Effector memory CD8-positive, alpha-beta T cell (primary cell): ENCODE measurements around the gene SERF2.
"Not testable (repeated sequence)": the region's sequence is repeated elsewhere in the genome, so short reads cannot be mapped to it uniquely, and the experiment has no call there.

Experiments used
- ATAC-seq: fragments of 150-1000 bp; cut with Tn5 transposase; replicated peaks from 2 replicates; pipeline ENCODE4 v1.10.0; 2021; ENCODE audit warnings: mild to moderate bottlenecking, moderate library complexity
- DNase-seq, 3 experiments: peaks; one replicate each; pipeline ENCODE4 v3.0.0; 2021
- H3K27ac Mint-ChIP-seq, 2 donors: one replicate each; pipeline ENCODE4 v1.8.0; 2022; ENCODE audit warnings: mild to moderate bottlenecking in 2 of 2, mixed read lengths in 2 of 2, moderate library complexity in 2 of 2
- H3K27me3 Mint-ChIP-seq, 2 donors: one replicate each; pipeline ENCODE4 v1.8.0; 2022; ENCODE audit warnings: mixed read lengths in 2 of 2
- H3K36me3 Mint-ChIP-seq: one replicate; pipeline ENCODE4 v1.8.0; 2022; ENCODE audit warnings: mild to moderate bottlenecking, moderate library complexity, mixed read lengths; ENCODE audit not compliant: insufficient read depth
- H3K4me1 Mint-ChIP-seq, 2 donors: one replicate each; pipeline ENCODE4 v1.8.0; 2022; ENCODE audit warnings: low read depth in 2 of 2, mixed read lengths in 2 of 2
- H3K4me3 Mint-ChIP-seq, 2 donors: one replicate each; pipeline ENCODE4 v1.8.0; 2022; ENCODE audit warnings: mild to moderate bottlenecking in 2 of 2, mixed read lengths in 2 of 2, moderate library complexity in 2 of 2
- H3K9me3 Mint-ChIP-seq, 2 donors: one replicate each; pipeline ENCODE4 v1.8.0; 2022; ENCODE audit warnings: mixed read lengths in 2 of 2

Gene SERF2

DNA sequence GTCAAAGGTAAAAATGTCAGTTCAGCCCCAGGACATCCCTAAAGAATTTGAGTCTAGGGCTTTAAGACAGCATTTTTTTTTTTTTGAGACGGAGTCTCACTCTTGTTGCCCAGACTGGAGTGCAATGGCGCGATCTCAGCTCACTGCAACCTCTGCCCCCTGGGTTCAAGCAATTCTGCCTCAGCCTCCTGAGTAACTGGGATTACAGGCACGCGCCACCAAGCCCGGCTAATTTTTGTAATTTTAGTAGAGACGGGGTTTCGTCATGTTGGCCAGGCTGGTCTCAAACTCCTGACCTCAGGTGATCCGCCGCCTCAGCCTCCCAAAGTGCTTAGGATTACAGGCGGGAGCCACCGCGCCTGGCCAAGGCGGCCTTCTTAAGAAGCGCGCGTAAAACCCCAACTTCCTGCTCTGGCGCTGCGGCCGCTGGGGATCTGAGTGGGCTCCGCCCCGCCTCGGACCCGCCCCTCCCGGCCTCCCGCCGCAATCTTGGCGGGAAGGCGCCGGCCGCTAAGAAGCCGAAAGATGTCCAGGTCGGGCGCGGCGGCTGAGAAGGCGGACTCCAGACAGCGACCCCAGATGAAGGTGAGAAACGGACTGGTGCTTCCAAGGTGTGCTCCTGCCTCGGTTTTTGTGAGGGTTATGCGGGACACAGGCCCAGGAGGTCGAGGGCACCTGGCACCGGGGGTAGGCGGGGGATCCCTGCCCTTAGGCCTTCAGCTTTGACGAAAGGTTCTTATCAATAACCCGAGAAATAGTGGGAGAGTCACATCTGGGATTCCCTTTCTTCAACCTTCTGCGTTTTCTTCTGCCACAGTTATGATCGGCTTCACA, 34.6 kb downstream of the SERF2 start, which contains the start of gene WDR76:
TSS of gene WDR76 (plus strand) at position 495 of the 834 bp plus-strand sequence. CDS start at position 526, 31 bp downstream.
- peak within 1 kb of the TSS; percentile 93 to 96 for H3K27ac Mint-ChIP-seq
- H3K36me3 Mint-ChIP-seq, result peaks cover 19% of the 10 kb centered on the region
- H3K9me3 Mint-ChIP-seq, result no peaks in the 10 kb centered on the region
- peak within 1 kb of the TSS; percentile 98 to 99 for H3K4me3 Mint-ChIP-seq
- peaks cover 31 to 48% of the 10 kb centered on the region in 2 donors for H3K4me1 Mint-ChIP-seq
- peak; percentile 61 for ATAC-seq
- peak; percentile 46 to 56 (median 49) for DNase-seq
- H3K27me3 Mint-ChIP-seq, result no peaks in the 10 kb centered on the region

DNA sequence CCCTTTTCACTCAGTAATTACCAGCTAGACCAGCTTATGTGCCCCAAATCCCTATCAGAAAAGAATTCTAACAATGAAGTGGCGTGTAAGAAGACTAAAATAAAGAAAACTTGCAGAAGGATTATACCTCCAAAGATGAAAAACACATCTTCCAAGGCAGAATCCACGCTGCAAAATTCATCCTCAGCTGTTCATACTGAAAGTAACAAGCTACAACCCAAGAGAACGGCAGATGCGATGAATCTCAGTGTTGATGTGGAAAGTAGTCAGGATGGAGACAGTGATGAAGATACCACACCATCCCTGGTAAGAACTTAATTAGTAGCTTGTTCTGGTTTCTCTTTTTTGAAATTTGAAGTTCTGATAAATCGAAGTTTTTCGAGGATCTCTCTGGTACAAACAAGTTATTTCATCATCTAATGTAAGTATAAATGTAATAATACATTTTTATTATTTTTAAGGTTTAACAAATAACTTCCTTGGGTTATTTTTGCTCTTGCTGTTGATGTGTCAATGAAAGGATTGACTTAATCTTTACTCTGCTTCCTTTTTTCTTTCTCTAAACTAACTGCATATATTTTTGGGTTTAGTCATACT, 36.0 kb downstream of the SERF2 start:
- Mint-ChIP-seq H3K36me3 (peaks cover 19% of the 10 kb centered on the region), H3K9me3 (no peaks in the 10 kb centered on the region), H3K27me3 (no peaks in the 10 kb centered on the region), H3K4me3 (peak overlapping the region; percentile 88 to 99), H3K4me1 (peaks cover 33 to 51% of the 10 kb centered on the region in 2 donors), H3K27ac (peak overlapping the region; percentile 93 to 96)
- ATAC-seq, result no peak
- DNase-seq, result no peak

DNA sequence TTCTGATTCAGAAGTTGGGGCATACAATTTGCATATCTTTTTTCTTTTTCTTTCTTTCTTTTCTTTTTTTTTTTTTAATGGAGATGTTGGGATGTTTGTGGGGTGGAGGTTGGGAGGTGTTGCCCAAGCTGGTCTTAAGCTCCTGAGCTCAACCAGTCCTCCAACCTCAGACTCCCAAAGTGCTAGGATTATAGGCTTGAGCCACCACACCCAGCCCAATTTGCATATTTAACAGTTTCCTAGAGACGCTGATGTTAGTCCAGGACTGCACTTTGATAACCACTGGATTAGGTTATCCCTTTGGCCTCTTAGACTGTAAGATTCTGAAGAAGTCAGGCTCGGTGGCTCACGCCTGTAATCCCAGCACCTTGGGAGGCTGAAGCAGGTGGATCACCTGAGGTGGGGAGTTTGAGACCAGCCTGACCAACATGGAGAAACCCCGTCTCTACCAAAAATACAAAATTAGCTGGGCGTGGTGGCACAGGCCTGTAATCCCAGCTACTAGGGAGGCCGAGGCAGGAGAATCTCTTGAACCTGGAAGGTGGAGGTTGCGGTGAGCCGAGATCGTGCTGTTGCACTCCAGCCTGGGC, 37.9 kb downstream of the SERF2 start:
- H3K9me3 Mint-ChIP-seq, H3K27me3 Mint-ChIP-seq, DNase-seq, ATAC-seq: not testable (repeated sequence)
- Mint-ChIP-seq H3K36me3 (peaks cover 20% of the 10 kb centered on the region), H3K4me1 (peaks cover 29 to 44% of the 10 kb centered on the region in 2 donors), H3K4me3 (peak overlapping the region; percentile 17 to 56), H3K27ac (peak overlapping the region; percentile 79 to 96)

DNA sequence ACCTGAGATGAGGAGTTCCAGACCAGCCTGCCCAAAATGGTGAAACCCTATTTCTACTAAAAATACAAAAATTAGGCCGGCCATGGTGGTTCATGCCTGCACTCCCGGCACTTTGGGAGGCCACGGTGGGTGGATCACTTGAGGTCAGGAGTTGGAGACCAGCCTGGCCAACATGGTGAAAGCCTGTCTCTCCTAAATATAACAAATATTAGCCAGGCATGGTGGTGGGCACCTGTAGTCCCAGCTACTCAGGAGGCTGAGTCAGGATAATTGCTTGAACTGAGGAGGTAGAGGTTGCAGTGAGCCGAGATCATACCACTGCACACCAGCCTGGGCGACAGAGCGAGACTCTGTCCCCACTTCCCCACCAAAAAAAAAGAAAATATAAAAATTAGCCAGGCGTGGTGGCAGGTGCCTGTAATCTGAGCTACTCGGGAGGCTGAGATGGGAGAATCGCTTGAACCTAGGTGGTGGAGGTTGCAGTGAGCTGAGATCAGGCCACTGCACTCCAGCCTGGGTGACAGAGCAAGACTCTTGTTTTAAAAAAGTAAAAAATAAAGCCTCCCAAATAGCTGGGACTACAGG, 38.7 kb downstream of the SERF2 start:
- not testable (repeated sequence) for H3K27me3 Mint-ChIP-seq, H3K4me3 Mint-ChIP-seq, H3K27ac Mint-ChIP-seq, ATAC-seq, H3K9me3 Mint-ChIP-seq, DNase-seq
- Mint-ChIP-seq H3K4me1 (peaks cover 29 to 44% of the 10 kb centered on the region in 2 donors), H3K36me3 (peaks cover 27% of the 10 kb centered on the region)

DNA sequence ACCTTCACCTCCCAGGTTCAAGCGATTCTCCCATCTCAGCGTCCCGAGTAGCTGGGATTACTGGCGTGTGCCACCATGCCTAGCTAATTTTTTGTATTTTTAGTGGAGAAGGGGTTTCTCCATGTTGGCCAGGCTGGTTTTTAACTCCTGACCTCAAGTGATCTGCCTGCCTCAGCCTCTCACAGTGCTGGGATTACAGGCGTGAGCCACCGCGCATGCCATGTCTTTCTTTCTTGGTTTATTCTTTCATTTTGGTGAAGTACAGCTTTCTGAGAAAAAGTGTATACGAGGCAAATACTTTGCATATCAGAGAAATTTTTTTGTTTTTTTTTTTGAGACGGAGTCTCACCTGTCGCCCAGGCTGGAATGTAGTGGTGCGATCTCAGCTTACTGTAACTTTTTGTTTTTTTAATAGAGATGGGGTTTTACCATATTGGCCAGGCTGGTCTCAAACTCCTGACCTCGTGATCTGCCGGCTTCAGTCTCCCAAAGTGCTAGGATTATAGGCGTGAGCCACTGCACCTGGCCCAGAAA, 39.5 kb downstream of the SERF2 start:
- Mint-ChIP-seq H3K4me1 (peaks cover 29 to 40% of the 10 kb centered on the region in 2 donors), H3K4me3 (peak overlapping the region in 1 of 2 donors; percentile 63), H3K27ac (peak overlapping the region; percentile 73 to 83), H3K36me3 (peaks cover 30% of the 10 kb centered on the region)
- DNase-seq, ATAC-seq, H3K27me3 Mint-ChIP-seq, H3K9me3 Mint-ChIP-seq: not testable (repeated sequence)

DNA sequence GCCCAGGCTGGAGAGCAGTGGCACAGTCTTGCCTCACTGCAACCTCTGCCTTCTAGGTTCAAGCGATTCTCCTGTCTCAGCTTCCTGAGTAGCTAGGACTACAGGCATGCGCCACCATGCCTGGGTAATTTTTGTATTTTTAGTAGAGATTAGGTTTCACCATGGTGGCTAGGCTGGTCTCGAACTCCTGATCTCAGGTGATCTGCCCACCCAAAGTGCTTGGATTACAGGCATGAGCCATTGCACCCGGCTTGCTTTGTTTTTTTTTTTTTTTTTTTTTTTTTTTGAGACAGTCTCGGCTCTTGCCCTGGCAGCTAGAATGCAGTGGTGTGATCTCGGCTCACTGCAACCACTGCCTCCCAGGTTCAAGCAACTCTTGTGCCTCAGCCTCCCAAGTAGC, 40.4 kb downstream of the SERF2 start:
- H3K4me1 Mint-ChIP-seq, result peaks cover 25 to 32% of the 10 kb centered on the region in 2 donors
- not testable (repeated sequence) for H3K27me3 Mint-ChIP-seq, H3K9me3 Mint-ChIP-seq, DNase-seq, ATAC-seq
- H3K36me3 Mint-ChIP-seq, result peaks cover 32% of the 10 kb centered on the region
- H3K27ac Mint-ChIP-seq, result peak overlapping the region; percentile 73 to 83
- peak overlapping the region; percentile 40 to 63 for H3K4me3 Mint-ChIP-seq

DNA sequence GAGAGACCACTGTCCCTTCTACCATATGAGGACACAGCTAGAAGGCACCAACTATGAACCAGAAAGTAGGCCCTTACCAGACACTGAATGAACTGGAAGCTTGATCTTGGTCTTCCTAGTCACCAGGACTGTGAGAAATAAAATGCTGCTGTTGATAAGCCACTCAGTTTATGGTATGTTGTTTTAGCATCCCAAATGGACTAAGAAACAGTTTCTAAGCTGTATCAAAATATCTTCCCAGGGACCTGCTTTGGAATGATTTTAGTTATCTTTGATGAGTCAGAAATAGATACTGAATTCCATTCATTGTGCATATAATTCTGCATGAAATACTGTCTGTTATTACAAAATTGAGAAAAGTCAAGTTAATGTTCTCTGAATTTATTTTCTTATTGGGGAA, 53.3 kb downstream of the SERF2 start:
- Mint-ChIP-seq H3K36me3 (peaks cover 54% of the 10 kb centered on the region), H3K4me3 (no peak overlapping the region), H3K27me3 (no peaks in the 10 kb centered on the region), H3K27ac (peak overlapping the region in 1 of 2 donors; percentile 16), H3K9me3 (no peaks in the 10 kb centered on the region), H3K4me1 (no peaks in the 10 kb centered on the region)
- DNase-seq (no peak), ATAC-seq (no peak)
